GM18505 (cell line): ENCODE measurements around the gene SEPHS1.
A peak's percentile ranks its signal among the peaks of the same experiment; 100 is the strongest.

ENCODE experiments used
- ATAC-seq: cut with Tn5 transposase; IDR thresholded peaks from one replicate; pipeline ENCODE4 v1.9.1; 2021; ENCODE audit not compliant: unreplicated experiment
- POLR2A ChIP-seq: IDR thresholded peaks from 4 replicates; pipeline ENCODE4 v1.6.1; 2011; ENCODE audit warnings: borderline replicate concordance; ENCODE audit not compliant: insufficient read depth, insufficient read length; ENCODE audit errors: extremely low read depth

Gene SEPHS1

DNA sequence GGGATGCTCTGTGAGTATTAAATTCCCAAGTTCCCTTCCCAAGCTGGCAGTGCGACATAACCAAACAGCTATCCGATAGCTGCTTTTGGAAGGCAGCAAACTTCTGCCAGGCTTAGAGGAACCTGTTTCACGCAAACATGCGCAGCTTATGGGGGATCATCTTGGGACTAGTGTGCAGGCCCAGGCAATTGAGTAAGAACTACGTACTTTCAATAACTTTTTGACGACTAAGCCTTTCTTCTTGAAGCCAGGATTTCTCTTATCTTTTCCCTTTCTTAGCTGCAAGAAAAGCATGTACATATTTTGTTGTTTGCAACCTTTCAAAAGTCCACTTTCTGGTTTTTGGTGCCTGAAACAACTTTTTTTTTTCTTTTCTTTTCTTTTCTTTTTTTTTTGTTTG, 28.7 kb upstream of the SEPHS1 start:
- no peak for TF ChIP-seq POLR2A

DNA sequence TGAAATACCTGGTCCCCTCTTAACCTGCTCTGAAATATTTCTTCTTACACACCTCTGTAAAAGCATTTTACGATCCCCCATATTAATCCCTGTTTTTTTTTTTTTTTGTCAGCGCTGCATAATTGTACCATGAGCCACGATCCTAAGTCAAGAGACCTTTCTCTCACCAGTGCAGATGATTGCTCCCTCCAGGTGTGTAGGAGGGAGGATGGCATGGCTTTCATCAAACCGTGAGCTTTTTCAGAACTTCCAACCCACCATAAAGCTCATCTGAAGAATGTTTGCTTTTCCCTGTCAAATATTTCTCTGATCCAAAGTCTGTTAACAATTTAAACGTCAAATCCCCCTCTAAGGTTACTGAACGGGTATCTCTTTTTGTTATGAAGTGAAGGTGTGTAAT, 28.2 kb upstream of the SEPHS1 start:
- no peak for TF ChIP-seq POLR2A
- ATAC-seq = no peak

More for the DNA sequence above, 28.7 kb upstream of the SEPHS1 start:
- ATAC-seq = no peak

DNA sequence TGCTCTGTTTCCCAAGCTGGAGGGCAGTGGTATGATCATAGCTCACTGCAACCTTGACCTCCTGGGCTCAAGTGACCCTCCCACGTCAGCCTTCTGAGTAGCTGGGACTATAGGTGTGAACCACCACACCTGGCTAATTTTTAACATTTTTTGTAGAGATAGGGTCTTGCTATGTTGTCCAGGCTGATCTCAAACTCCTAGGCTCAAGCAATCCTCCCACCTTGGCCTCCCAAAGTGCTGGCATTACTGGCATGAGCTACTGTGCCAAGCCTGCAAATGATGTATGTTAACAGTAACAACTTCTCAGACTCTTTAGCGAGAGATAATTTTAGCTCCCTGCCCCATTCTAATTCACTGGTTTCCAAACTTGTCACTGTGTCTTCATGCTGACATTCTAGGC, 27.7 kb upstream of the SEPHS1 start:
- TF ChIP-seq POLR2A = no peak
- ATAC-seq = no peak

DNA sequence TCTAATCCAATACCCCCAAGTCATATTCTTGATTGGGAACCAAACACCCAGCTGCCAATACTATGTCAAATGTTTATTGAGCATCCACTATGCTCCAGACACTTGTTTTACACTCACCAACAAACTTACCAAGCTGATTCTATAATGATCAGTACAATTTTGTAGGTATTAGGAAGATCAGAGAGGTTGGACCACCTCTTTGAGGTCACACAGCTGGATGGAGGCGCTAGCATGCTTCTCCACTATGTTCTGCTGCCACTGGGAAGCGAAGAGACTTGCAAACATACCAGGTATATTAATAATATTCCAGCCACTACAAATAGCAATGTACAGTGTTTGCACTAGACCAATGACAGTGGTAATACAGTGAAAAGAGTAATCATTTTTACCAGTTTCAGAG, 25.6 kb upstream of the SEPHS1 start:
- no peak for TF ChIP-seq POLR2A

DNA sequence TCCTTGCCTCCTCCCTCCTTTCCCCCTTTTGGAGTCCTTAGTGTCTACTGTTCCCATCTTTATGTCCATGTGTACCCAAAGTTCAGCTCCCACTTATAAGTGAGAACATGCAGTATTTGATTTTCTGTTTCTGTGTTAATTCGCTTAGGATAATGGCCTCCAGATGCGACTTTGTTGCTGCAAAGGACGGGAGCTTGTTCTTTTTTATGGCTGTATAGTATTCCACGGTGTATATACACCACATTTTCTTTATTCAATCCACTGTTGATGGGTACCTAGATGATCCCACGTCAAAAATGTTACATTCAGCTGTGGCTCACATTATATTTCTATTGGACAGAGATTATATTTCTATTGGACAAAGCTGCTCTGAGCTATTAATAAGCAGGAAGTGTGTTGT, 24.4 kb upstream of the SEPHS1 start:
- ATAC-seq = no peak
- no peak for TF ChIP-seq POLR2A

More for the DNA sequence above, 25.6 kb upstream of the SEPHS1 start:
- ATAC-seq = no peak

DNA sequence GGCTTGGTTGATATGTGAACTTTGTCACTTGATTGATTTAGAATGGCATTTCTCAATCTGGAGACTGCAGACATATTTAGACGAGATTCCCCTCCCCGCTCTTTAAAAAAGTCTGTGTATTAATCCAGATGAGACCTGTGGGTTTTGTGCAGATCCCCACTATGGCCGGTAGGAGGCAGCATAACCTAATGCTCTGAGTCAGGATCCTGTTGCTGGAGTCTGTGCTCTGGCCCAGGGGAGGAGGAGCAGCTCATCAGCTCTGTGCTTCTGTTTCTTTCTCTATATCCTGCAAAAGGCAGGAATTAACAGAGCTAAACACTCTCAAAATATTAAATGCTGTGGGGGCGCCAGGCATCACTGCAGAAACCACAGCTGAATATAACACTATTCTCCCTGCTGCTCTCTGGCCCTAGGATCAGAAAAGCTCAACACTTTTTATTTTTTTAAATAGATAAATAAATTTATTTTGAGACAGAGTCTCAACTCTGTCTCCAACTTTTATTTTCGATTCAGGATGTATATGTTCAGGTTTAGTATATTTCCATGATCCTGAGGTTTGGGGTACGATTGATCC, 23.9 kb upstream of the SEPHS1 start:
- ATAC-seq = peak; percentile 70
- TF ChIP-seq POLR2A = no peak

DNA sequence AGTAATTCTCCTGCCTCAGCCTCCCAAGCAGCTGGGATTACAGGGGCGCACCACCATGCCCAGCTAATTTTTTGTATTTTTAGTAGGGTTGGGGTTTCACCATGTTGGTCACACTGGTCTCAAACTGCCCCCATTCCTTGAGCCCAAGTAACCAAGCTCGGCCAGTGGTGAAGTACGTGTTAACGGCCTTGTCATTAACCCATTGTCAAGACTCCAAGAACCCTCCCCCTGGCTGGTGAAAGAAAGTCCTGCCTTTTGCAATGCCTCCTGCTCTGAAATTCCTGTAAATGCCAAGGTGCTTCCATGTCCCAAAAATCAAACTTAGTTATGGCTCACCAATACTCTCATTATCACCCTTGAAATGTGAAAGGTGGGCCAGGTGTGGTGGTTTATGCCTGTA, 18.8 kb upstream of the SEPHS1 start:
- ATAC-seq = no peak
- no peak for TF ChIP-seq POLR2A

DNA sequence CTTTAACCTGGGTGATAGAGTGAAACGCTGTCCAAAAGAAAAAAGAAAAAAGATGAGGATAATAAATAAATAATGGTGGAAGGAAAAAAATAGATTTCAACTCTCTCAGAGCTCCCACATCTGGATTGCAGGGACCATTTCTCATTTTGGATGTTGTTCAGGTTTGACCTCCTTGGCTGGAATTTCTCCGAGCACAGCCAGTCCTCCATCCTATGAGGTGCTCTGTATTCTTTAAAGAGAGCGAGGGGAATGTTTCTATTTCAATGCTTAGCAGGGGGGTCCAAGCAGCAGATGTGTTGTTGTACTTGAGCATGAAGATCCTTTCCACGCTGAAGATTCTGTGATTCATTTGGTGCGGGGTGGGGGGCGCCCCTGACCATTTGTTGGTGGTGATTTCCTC, 17.7 kb upstream of the SEPHS1 start:
- no peak for TF ChIP-seq POLR2A
- no peak for ATAC-seq

DNA sequence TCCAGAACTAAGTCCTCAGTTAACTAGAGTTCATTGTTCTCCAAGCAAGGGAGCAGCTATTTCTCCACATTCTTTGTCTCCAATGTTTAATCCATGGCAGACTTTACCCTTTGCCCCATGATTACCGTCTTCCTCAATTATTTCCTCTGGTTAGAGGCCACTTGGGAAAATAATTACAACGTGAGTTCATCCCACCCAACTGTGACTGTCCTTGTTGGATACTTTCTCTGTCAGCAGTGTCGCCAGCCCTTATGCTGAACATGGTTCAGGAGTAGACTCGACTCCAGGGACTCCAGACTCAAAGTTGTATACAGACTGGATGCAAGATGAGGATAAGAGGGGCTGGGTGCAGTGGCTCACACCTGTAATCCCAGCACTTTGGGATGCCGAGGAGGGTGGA, 17.1 kb upstream of the SEPHS1 start:
- no peak for ATAC-seq
- no peak for TF ChIP-seq POLR2A

DNA sequence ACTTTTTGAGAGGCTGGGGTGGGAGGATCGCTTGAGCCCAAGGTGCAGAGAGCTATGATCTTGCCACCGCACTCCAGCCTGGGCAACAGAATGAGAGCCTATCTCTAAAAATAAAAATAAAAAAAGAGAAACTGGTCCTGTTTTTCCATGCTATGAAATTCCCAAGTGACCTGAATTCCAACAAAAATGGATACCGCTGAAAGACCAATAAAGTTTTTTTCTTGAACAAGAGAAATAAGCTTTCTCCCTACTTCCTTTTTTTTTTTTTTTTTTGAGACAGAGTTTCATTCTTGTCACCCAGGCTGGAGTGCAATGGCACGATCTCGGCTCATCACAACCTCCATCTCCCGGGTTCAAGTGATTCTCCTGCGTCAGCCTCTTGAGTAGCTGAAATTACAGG, 12.5 kb upstream of the SEPHS1 start:
- ATAC-seq = no peak
- no peak for TF ChIP-seq POLR2A

DNA sequence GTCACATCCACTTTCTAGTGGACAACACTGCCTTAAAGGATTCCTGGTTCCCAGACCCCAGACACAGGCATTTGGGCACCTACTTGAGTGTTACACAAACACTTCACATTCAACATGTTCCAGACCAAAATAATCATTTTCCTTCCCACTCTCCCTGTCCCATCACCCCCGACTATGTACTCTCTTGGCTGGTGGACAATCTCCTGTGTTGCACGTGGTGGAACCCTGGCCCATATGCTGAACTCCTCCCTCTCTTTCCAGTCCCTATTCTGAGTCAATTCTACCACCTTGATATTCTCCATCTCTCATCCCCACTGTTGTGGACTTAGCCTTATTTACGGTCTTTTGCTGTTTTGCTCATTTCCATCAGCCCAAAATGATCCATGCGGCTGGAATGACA, 8.3 kb upstream of the SEPHS1 start:
- no peak for ATAC-seq
- no peak for TF ChIP-seq POLR2A

DNA sequence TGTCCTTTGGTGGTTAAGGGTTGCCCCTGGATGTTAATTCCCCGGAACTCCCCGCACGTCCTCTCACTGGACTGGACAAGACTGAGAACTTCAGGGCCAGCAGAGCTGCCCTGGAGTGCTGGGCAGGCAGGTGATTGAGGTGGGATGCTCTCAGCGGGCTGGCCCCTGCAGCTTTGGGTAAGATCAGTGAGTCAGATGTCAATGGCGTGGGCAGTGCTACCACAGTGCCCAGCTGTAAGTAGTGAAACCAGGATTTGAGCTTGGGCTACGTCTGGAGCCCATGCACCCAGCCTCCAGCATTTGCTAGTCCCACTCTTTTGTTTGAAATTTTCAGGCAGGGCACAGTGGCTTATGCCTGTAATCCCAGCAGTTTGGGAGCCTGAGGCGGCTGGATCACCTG, 6.7 kb upstream of the SEPHS1 start:
- ATAC-seq = no peak
- TF ChIP-seq POLR2A = no peak

DNA sequence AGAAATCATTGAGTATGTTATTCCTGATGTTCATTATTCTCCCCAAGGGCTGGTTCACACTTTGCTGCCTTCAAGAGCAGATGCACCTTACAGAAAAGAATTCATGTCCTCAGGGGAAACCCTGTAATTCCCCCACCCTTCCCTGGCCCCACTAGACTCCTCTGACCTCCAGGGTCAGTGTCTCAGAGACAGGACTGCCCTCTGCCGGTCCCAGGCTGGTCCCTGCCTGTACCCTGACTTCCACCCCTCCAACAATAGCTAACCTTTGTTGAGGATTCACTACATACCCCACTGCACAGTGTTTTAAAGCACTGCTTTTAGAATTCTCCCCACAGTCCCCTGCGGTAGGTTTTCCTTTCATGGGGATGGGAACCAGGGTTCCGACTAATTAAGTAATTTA, 4.4 kb upstream of the SEPHS1 start:
- no peak for ATAC-seq
- no peak for TF ChIP-seq POLR2A

DNA sequence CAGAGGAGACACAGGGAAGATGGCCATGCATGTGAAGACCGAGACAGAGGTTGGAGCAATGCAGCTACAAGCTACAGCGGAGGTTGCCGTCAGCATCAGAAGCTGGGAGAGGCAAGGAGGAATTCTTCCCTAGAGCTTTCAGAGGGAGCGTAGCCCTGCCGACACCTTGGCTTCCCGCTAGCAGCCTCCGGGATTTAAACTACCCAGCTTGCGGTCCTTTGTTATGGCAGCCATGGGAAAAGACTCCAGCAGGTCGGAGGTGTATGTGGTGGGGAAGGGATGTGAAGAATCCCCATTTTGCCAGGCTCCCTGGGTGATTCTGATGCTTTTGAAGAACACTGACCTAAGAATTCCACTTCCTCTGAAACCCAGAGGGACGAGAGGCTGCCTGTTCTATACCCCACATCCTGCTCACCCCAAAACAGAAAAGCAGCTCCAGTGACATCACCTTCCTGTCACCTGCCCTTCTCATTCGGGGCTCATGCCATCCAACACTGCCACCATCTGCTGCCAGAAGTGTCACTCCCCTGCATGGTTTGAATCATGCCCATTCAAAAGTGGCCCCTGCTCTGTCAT, 3.3 kb upstream of the SEPHS1 start:
- no peak for TF ChIP-seq POLR2A
- ATAC-seq = no peak

DNA sequence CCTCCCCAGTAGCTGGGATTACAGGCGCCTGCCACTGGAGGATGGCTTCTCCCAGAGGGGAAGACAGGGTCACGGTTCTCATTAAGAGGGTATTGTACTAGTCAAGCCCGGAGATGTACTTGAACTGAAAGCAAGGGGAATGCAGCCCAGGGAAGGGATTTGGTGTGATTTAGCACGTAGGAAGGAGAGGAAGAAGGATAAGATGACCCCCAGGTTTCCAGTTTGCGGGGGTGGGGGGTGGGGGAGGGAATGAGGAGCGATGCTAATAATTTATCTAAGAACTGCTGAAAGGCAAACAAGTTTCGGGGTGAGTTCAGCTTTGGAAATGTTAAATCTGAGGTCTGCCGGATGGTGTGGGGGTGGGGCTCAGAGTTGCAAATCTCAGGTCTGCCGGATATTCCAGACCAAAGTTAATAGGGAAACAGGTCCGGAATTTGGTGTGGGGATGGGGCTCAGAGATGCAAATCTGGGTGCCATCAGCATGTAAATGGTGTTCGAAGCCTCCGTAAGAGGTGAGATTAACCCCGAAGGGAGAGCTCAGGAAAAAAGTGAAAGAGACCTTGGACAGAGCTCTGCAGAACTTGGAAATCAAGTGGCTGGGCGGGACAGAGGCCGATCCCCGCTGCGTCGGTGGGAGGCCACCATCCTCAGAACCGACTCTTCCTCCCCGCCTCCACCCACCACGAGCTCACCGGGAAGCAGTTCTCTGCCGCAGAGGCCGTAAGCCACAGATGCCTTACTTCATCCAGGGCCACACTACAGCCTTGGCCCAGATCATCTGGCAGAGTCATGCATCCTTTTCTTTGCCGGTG, 1.6 kb upstream of the SEPHS1 start:
- TF ChIP-seq POLR2A = no peak

DNA sequence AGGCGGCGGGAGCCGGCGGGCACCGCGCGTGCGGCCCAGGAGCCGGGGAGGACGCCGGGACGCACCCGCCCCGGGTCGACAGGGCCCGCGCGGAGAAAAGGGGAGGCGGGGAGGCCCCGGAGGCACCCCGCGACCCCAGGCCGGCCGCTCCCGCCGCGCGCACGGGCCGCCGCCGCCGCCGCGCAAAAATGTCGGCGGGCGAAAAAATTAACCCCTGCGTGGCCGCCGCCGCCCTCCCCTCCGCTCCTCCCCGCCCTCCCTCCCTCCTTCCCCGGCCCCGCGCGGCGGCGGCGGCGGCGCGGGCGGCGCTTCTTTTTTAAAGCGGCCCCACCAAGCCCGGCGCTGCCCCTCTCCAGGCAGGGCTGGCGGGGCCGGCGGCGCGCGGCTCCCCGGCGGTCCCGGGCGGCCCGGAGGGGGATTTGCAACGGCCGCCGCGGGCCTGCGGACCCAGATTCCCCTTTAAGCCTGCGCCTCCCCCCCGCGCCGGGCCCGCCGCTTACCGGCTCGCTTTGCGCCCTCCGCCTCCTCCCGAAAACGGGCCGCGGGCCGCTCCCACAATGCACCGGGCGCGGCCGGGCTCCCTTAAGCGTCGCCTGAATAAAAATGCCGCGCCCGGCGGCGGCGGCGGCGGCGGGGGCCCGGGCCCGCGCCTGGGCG, 465 bp downstream of the SEPHS1 start:
- ATAC-seq = peak; percentile 57
- no peak for TF ChIP-seq POLR2A

More for the DNA sequence above, 1.6 kb upstream of the SEPHS1 start:
- no peak for ATAC-seq
